CD4-positive, alpha-beta T cell treated with Interleukin-1 beta for 1 hour (primary cell): ENCODE results near the gene PRTN3.
"Not testable (repeated sequence)": the region's sequence is repeated elsewhere in the genome, so short reads cannot be mapped to it uniquely, and the experiment has no call there.

Experiments used
- DNase-seq, 2 donors: peaks; one replicate each; pipeline ENCODE4 v3.0.0-alpha.2; 2020 to 2022

The PRTN3 gene

GRCh38 chr19:849195-849594 lies 8.4 kb downstream of the PRTN3 start:
- not testable (repeated sequence) for DNase-seq

- DNase-seq: no peak
Observed at GRCh38 chr19:850221-850978, 9.6 kb downstream of the PRTN3 start.

GRCh38 chr19:850979-851335 lies 10.2 kb downstream of the PRTN3 start:
- no peak for DNase-seq

GRCh38 chr19:852136-853013 lies 11.6 kb downstream of the PRTN3 start, which contains the start of gene ELANE:
Gene ELANE, plus strand, starts transcription at chr19:852303. Its CDS starts 26 bp downstream, at chr19:852329.
- DNase-seq: no peak

- DNase-seq: no peak
Observed at GRCh38 chr19:853014-853585, 12.3 kb downstream of the PRTN3 start.

GRCh38 chr19:853614-854220 lies 12.9 kb downstream of the PRTN3 start:
- not testable (repeated sequence) for DNase-seq

- DNase-seq: no peak
Observed at GRCh38 chr19:854549-854948, 13.8 kb downstream of the PRTN3 start.

GRCh38 chr19:855142-855541 lies 14.3 kb downstream of the PRTN3 start:
- no peak for DNase-seq

- DNase-seq: no peak
Observed at GRCh38 chr19:855566-856120, 14.8 kb downstream of the PRTN3 start.

GRCh38 chr19:858284-858683 lies 17.5 kb downstream of the PRTN3 start:
- DNase-seq: no peak

- peak in 1 of 2 donors; percentile 61 for DNase-seq
Observed at GRCh38 chr19:858868-859843, 18.4 kb downstream of the PRTN3 start, which contains the start of gene CFD. Gene CFD, plus strand, starts transcription at chr19:859664. Its CDS starts 26 bp downstream, at chr19:859690.

GRCh38 chr19:861141-861755 lies 20.4 kb downstream of the PRTN3 start:
- DNase-seq: no peak

GRCh38 chr19:861756-862580 lies 21.2 kb downstream of the PRTN3 start:
- DNase-seq: peak; percentile 66 to 75

- peak; percentile 82 to 83 for DNase-seq
Observed at GRCh38 chr19:862581-863314, 21.9 kb downstream of the PRTN3 start.

GRCh38 chr19:863315-863620 lies 22.5 kb downstream of the PRTN3 start:
- DNase-seq: no peak

GRCh38 chr19:866769-867300 lies 26.0 kb downstream of the PRTN3 start:
- no peak for DNase-seq

GRCh38 chr19:867301-867793 lies 26.5 kb downstream of the PRTN3 start:
- no peak for DNase-seq

- no peak for DNase-seq
Observed at GRCh38 chr19:867855-868457, 27.2 kb downstream of the PRTN3 start.
